GM04504 (cell line): ENCODE measurements around the gene ACAD10.
"Not testable (repeated sequence)": the region's sequence is repeated elsewhere in the genome, so short reads cannot be mapped to it uniquely, and the experiment has no call there.

Experiments used
- DNase-seq: peaks from one replicate; pipeline ENCODE4 v3.0.0-alpha.2; 2012; ENCODE audit warnings: low read depth

ACAD10 gene

GRCh38 chr12:111687255-111687654, 1.4 kb downstream of the ACAD10 start:
- no peak for DNase-seq

DNA sequence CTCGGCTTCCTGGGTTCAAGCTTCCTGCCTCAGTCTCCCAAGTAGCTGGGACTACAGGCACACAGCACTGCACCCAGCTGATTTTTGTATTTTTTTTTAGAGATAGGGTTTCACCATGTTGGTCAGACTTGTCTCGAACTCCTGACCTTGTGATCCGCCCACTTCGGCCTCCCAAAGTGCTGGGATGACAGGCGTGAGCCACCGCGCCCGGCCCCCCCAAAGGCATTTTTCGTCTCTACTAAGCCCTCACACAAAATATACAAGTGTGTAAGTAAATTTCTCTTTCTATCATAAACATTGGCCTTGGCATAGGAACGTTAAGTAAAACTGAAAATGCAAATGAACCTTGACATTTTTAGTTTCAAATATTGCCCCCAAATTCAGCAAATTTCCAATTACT, 2.1 kb downstream of the ACAD10 start:
- DNase-seq, result no peak

GRCh38 chr12:111691262-111691661, 5.4 kb downstream of the ACAD10 start:
- DNase-seq, result no peak

DNA sequence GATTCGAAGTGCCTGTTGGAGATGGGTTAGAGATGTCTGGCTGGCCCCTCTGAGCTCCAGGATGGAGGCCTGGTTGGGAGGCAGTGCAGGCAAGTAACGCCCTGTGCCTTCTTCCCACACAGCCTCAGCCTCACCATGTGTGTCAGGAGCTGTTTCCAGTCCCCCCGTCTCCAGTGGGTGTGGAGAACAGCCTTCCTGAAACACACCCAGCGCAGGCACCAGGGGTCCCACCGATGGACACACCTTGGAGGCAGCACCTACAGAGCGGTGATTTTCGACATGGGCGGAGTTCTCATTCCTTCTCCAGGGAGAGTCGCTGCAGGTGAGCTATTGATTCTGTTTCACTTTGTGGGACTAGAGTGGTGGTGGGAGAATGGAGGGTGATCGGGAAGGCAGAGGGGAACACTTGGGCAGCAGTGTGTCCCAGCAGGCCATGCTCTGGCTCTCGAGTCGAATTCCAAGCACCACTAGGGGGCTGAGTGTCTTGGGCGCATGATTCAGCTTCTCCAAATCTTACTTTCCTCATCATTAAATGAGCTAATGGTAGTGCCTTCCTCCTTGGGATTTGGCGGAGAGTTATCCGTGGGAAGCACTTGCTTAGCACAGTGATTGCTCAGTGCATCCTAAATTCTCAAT, 6.8 kb downstream of the ACAD10 start:
- no peak for DNase-seq

DNA sequence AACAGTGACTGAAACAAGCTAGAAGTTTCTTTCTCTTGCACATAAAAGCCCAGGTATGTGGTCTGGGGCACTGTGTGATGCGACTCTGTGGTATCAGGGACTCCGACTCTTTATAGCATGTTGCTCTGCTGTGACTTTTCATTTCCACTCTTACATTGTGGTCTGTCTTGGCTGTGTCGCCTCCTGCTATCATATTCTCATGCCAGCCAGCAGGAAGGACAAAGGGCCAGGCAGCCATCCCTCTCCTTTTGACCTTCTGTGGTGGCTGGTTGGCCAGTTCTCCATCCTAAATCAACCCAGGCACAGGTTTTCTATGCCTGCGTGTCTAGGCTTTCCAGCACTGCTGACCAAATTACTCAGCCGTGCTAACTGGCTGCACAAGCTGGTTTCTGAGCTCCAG, 8.0 kb downstream of the ACAD10 start:
- DNase-seq, result no peak

- no peak for DNase-seq
Measured at GRCh38 chr12:111699962-111700361, 14.1 kb downstream of the ACAD10 start.

GRCh38 chr12:111705672-111706071, 19.8 kb downstream of the ACAD10 start:
- no peak for DNase-seq

DNA sequence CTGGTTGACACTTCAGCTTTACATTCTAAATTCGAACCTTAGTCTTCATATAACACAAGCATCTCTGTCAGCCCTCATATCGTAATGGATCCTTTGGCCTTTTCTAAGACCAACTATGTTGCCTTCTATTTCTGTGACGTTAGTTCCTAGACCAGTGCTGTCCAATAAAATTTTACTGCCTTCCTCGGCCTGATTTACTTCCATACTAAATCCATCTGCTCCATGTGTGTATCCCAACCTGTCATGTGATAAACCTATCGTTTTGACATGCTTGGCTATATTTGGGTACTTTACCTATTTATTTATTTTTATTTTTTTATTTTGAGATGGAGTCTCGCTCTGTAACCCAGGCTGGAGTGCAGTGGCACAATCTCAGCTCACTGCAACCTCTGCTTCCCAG, 20.3 kb downstream of the ACAD10 start:
- no peak for DNase-seq

GRCh38 chr12:111715279-111715678, 29.4 kb downstream of the ACAD10 start:
- no peak for DNase-seq

GRCh38 chr12:111719316-111719715, 33.5 kb downstream of the ACAD10 start:
- not testable (repeated sequence) for DNase-seq

GRCh38 chr12:111720457-111720856, 34.6 kb downstream of the ACAD10 start:
- DNase-seq, result no peak

GRCh38 chr12:111723646-111724360, 38.0 kb downstream of the ACAD10 start:
- DNase-seq, result not testable (repeated sequence)

DNA sequence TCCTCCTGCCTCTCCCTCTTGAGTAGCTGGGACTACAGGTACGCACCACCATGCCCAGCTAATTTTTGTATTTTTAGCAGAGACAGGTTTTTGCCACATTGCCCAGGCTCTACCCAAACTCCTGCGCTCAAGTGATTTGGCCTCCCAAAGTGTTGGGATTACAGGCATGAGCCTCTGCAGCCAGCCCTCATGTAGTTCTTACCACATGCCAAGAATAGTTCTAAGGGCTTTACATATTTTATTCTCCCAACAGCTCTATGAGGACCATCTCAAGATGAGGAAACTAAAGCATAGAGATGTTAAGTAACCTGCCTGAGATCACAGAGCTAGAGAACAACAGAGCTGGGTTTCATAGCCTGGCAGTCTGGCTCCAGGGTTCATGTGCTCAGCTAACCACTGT, 42.9 kb downstream of the ACAD10 start:
- DNase-seq, result no peak

- DNase-seq, result no peak
Measured at GRCh38 chr12:111730420-111730819, 44.6 kb downstream of the ACAD10 start.

DNA sequence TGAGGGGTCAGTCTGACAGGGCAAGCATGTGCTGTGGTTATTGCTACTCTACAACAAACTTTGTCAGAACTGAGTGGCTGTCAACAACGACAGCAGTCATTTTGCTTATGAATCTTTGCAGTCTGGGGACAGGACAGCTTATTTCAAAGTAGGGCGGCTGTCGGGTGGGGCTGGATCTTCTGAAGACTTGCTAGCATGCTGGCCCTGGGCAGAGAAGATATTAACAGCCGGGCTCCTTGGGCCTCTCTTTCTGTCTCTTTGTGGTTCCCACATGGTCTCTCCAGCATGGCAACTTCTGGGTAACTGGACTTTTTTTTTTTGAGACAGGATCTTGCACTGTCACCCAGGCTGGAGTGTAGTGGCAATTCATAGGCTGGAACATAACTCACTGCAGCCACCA, 46.9 kb downstream of the ACAD10 start:
- no peak for DNase-seq

DNA sequence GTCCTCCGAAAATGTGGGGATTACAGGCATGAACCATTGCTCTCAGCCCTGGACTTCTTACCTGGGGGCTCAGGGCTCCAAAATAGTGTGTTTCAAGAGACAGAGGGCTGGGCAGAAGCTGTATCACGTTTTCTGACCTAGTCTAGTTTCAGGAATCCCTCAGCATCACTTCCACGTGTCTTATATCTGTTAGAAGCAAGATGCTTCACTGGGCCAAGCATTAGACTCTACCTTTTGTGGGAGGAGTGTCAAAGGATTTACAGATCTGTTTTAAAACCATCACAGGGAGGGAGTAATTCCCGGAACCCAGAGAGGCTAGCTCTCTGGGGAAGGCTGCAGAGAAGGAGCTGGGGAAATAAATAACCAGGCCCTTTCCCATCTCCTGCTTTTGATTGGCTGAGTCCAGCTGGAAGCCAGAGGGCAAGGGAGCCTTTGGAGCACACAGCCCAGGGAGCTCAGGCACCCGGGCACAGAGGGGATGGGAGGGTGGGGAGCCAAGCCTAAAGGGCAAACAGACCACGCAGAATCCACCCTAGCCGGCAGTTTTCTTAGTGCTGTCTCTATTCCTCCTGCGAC, 47.6 kb downstream of the ACAD10 start:
- no peak for DNase-seq

- DNase-seq, result not testable (repeated sequence)
Measured at GRCh38 chr12:111739524-111739923, 53.7 kb downstream of the ACAD10 start.

DNA sequence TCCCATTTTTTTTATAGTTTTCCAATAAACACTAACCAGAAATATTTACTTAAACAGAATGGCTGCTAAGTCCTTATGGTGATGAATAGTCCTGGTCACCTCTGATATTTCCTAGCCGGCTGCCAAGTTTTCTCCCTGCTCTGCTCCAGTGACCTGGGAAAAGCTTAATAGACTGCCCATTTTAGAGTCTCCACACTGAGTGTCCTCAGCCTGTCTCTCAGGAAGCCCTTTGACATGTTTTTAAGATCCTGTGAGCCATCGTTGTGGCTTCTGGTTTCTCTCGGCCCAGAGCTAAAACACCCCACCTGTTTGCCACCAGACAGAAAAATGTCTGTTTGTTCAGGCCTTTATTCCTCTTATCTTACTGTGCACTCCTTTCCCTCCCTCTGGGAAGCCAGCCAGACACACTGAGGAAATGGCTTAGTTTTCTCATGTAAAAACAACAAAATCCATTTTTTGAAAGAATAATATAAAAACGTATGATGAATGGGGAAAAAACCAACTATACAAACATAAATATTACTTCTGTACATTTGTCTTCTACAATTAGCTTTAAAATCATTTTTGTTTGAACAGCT, 55.5 kb downstream of the ACAD10 start:
- DNase-seq, result no peak

- DNase-seq, result no peak
Measured at GRCh38 chr12:111745211-111745610, 59.4 kb downstream of the ACAD10 start.

- DNase-seq, result no peak
Measured at GRCh38 chr12:111747333-111747732, 61.5 kb downstream of the ACAD10 start.

GRCh38 chr12:111748151-111748672, 62.4 kb downstream of the ACAD10 start:
- DNase-seq, result no peak

- DNase-seq, result no peak
Measured at GRCh38 chr12:111748867-111749266, 63.0 kb downstream of the ACAD10 start.

DNA sequence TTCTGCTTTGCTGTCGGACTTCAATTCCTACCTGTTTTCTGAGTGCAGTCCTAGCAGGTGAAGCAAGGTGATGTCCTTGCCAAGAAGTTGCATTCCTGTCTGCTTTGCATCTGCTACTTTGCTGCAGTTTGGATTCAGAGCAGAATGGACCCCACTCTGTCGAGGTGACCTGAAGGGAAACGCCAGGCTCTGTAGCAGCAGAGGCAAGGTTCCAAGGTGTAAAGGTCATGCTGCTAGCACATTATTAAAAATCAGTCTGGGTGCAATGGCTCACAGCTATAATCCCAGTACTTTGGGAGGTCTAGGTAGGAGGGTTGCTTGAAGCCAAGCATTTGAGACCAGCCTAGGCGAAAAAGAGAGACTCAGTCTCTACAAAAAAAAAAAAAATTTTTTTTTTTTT, 63.5 kb downstream of the ACAD10 start:
- DNase-seq, result no peak
